Small intestine (tissue), 7 donors: ENCODE measurements around the gene RAB22A. TPM values are rescaled to one million over a fixed set of nuclear protein-coding genes. Genes with fewer than 3 reads are reported as not detected.

Experiments
- DNase-seq, 2 donors: peaks; one replicate each; pipeline versions ENCODE4 v3.0.0 to v3.0.0-alpha.2; 2013
- FAIRE-seq: peaks from 2 replicates; lab custom pipeline; 2012; peaks lifted over from hg19 to GRCh38; lab: Jason Lieb, UNC
- H3K27ac ChIP-seq, 3 donors: one replicate each; pipeline ENCODE4 v1.5.1; 2013; ENCODE audit warnings: low read length in 2 of 3, mild to moderate bottlenecking in 2 of 3, control low read depth in 1 of 3, inconsistent platforms in 1 of 3, low read depth in 1 of 3, moderate library complexity in 1 of 3
- H3K27me3 ChIP-seq, 3 donors: one replicate each; pipeline ENCODE4 v1.6.1; 2013; ENCODE audit warnings: low read length in 3 of 3, inconsistent platforms in 1 of 3; ENCODE audit not compliant: control insufficient read depth in 3 of 3, insufficient read depth in 3 of 3
- H3K36me3 ChIP-seq, 3 donors: one replicate each; pipeline ENCODE4 v1.6.1; 2013; ENCODE audit warnings: low read length in 3 of 3, inconsistent platforms in 1 of 3, low read depth in 1 of 3, mild to moderate bottlenecking in 1 of 3, moderate library complexity in 1 of 3; ENCODE audit not compliant: control insufficient read depth in 3 of 3, insufficient read depth in 2 of 3
- H3K4me1 ChIP-seq, 3 donors: one replicate each; pipeline ENCODE4 v1.6.1; 2013; ENCODE audit warnings: low read length in 2 of 3, inconsistent platforms in 1 of 3, low read depth in 1 of 3, mild to moderate bottlenecking in 1 of 3, moderate library complexity in 1 of 3; ENCODE audit not compliant: control insufficient read depth in 3 of 3, insufficient read depth in 2 of 3
- H3K4me3 ChIP-seq, 3 donors: one replicate each; pipeline ENCODE4 v1.5.1; 2013; ENCODE audit warnings: low read length in 3 of 3, control low read depth in 1 of 3, inconsistent platforms in 1 of 3, low read depth in 1 of 3, mild to moderate bottlenecking in 1 of 3, moderate library complexity in 1 of 3
- H3K9me3 ChIP-seq, 2 donors: one replicate each; pipeline ENCODE4 v1.6.1; 2013; ENCODE audit warnings: low read depth in 1 of 2, low read length in 1 of 2; ENCODE audit not compliant: control insufficient read depth in 2 of 2, insufficient read depth in 1 of 2
- WGBS, 3 donors: extraction: QIAGEN DNeasy Blood & Tissue Kit; methylation state at CpG; one replicate each; pipeline ENCODE4 v1.1.7; 2013; 5-methylcytosine and 5-hydroxymethylcytosine counted together
- polyA plus RNA-seq, 4 donors: library from polyadenylated mRNA; stranded (reverse) in 3 of 4; unstranded in 1 of 4; fragments of 200-250 nt in 3 of 4; fragments of 120-200 nt in 1 of 4; gene quantifications; one replicate each; pipeline versions ENCODE4 v1.2.1 to v1.2.3, GENCODE V29; 2013
- donor health status: healthy with polysubstance abuse.
- donor health status: control.
- donor health status: control.
- donor health status: Bipolar disorder and iron deficiency.
- donor health status: healthy.

RAB22A gene
- polyA plus RNA-seq, 4 donors: 6.9 to 19.7 (median 12.1) TPM

- Histone ChIP-seq H3K27me3 (no peaks in the 10 kb centered on the region), H3K4me1 (no peaks in the 10 kb centered on the region), H3K4me3 (no peak overlapping the region), H3K36me3 (no peaks in the 10 kb centered on the region), H3K27ac (no peak overlapping the region), H3K9me3 (no peaks in the 10 kb centered on the region)
- WGBS, 3 donors: 73 to 83% (median 79%) methylated on average over 10 of the region's 10 CpGs
- no peak for FAIRE-seq
- no peak for DNase-seq
Measured at GRCh38 chr20:58375759-58376352, 66.3 kb downstream of the RAB22A start.

DNA sequence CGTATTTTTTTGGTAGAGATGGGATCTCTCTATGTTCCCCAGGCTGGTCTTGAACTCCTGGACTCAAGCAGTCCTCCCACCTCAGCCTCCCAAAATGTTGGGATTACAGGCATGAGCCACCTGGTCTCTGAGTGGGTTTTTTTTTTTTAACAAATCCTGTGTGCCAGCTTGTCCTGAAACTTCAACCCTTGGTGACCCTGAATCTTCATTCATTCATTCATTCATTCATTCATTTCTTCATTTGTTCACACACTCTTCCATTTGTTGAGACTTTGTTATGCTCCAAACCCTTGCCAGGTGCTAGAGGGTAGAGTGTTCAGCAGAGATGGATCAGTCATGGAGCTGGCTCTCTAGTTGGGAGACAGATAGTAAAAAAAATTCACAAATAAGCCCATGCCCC, 67.5 kb downstream of the RAB22A start:
- Histone ChIP-seq H3K27ac (no peak overlapping the region), H3K4me3 (no peak overlapping the region), H3K27me3 (no peaks in the 10 kb centered on the region), H3K4me1 (no peaks in the 10 kb centered on the region), H3K36me3 (no peaks in the 10 kb centered on the region), H3K9me3 (peaks cover 0 to 3% of the 10 kb centered on the region in 2 donors)
- FAIRE-seq (no peak), DNase-seq (no peak)
- WGBS, 3 donors: 55 to 76% (median 65%) methylated on average over 1 of the region's 1 CpG

DNA sequence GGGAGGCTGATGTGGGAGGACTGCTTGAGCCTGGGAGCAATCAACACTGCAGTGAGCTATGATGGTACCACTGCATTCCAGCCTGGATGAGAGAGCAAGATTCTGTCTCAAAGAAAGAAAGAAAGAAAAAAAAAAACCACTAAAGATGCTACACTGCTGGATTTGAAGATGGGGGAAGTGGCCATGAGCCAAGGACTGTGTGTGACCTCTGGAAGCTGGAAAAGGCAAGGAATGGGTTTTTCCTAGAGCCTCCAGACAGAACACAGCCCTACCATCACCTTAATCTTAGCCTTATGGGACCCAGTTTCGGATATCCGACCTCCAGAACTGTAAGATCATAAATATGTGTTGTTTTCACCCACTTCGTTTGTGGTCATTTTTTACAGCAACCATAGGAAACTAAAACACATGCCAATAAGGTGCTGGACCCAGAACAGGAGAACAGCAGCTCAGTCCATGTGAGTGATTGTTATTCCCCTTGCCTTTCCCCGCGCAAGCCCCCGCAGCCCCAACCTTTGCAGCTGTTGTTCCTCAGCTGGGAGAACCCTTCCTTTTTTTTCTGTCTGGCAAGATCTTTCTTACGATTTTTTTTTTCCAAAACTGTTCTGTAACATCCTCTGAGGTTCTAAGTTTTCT, 68.4 kb downstream of the RAB22A start:
- FAIRE-seq: no peak
- H3K4me3 ChIP-seq: no peak overlapping the region
- peaks cover 0 to 6% of the 10 kb centered on the region in 2 donors for H3K9me3 ChIP-seq
- 67 to 70% (median 69%) methylated on average over 7 of the region's 7 CpGs for WGBS, 3 donors
- no peaks in the 10 kb centered on the region for H3K27me3 ChIP-seq
- no peak overlapping the region for H3K27ac ChIP-seq
- no peak for DNase-seq
- no peaks in the 10 kb centered on the region for H3K4me1 ChIP-seq
- no peaks in the 10 kb centered on the region for H3K36me3 ChIP-seq

- no peaks in the 10 kb centered on the region for H3K36me3 ChIP-seq
- FAIRE-seq: no peak
Measured at GRCh38 chr20:58378704-58379103, 69.2 kb downstream of the RAB22A start.

GRCh38 chr20:58381627-58382026, 72.1 kb downstream of the RAB22A start:
- H3K36me3 ChIP-seq: no peaks in the 10 kb centered on the region
- no peak overlapping the region for H3K4me3 ChIP-seq
- no peaks in the 10 kb centered on the region for H3K4me1 ChIP-seq
- H3K27ac ChIP-seq: no peak overlapping the region
- FAIRE-seq (no peak), DNase-seq (no peak)
- peaks cover 0 to 6% of the 10 kb centered on the region in 2 donors for H3K9me3 ChIP-seq
- 88 to 94% (median 89%) methylated on average over 7 of the region's 7 CpGs for WGBS, 3 donors
- H3K27me3 ChIP-seq: no peaks in the 10 kb centered on the region

More at GRCh38 chr20:58378704-58379103, 69.2 kb downstream of the RAB22A start:
- WGBS, 3 donors: 63 to 74% (median 67%) methylated on average over 3 of the region's 3 CpGs
- H3K9me3 ChIP-seq: peaks cover 0 to 6% of the 10 kb centered on the region in 2 donors
- H3K4me1 ChIP-seq: no peaks in the 10 kb centered on the region
- H3K27me3 ChIP-seq: no peaks in the 10 kb centered on the region
- no peak overlapping the region for H3K27ac ChIP-seq
- H3K4me3 ChIP-seq: no peak overlapping the region
- DNase-seq: no peak

- Histone ChIP-seq H3K36me3 (no peaks in the 10 kb centered on the region), H3K4me1 (no peaks in the 10 kb centered on the region), H3K27ac (no peak overlapping the region), H3K27me3 (no peaks in the 10 kb centered on the region), H3K9me3 (peaks cover 0 to 6% of the 10 kb centered on the region in 2 donors), H3K4me3 (no peak overlapping the region)
- DNase-seq (no peak), FAIRE-seq (no peak)
- 80 to 88% (median 85%) methylated on average over 4 of the region's 4 CpGs for WGBS, 3 donors
Measured at GRCh38 chr20:58382096-58382495, 72.6 kb downstream of the RAB22A start.

- H3K36me3 ChIP-seq: no peaks in the 10 kb centered on the region
- H3K27ac ChIP-seq: no peak overlapping the region
- H3K27me3 ChIP-seq: no peaks in the 10 kb centered on the region
- no peaks in the 10 kb centered on the region for H3K4me1 ChIP-seq
- WGBS, 3 donors: 91 to 96% (median 92%) methylated on average over 5 of the region's 5 CpGs
- no peak for DNase-seq
- no peak overlapping the region for H3K4me3 ChIP-seq
- H3K9me3 ChIP-seq: peaks cover 0 to 6% of the 10 kb centered on the region in 2 donors
- no peak for FAIRE-seq
Measured at GRCh38 chr20:58384821-58385220, 75.3 kb downstream of the RAB22A start.

- 61 to 63% (median 62%) methylated on average over 4 of the region's 4 CpGs for WGBS, 3 donors
- no peaks in the 10 kb centered on the region for H3K36me3 ChIP-seq
- H3K27me3 ChIP-seq: no peaks in the 10 kb centered on the region
- H3K9me3 ChIP-seq: no peaks in the 10 kb centered on the region
- H3K4me1 ChIP-seq: peaks cover 8 to 17% (median 11%) of the 10 kb centered on the region in 3 donors
- no peak for FAIRE-seq
- H3K4me3 ChIP-seq: peak overlapping the region in 1 of 3 donors; percentile 52
- DNase-seq: no peak
- no peak overlapping the region for H3K27ac ChIP-seq
Measured at GRCh38 chr20:58388028-58388601, 78.6 kb downstream of the RAB22A start.
